GM21528 (cell line): ENCODE measurements around the gene PDE6A.
A peak's percentile ranks its signal among the peaks of the same experiment; 100 is the strongest.
"Not testable (repeated sequence)": the region's sequence is repeated elsewhere in the genome, so short reads cannot be mapped to it uniquely, and the experiment has no call there.

Experiments used
- ATAC-seq: cut with Tn5 transposase; IDR thresholded peaks from one replicate; pipeline ENCODE4 v1.9.1; 2021; ENCODE audit warnings: mild to moderate bottlenecking, moderate library complexity; ENCODE audit not compliant: unreplicated experiment, low FRiP score

PDE6A gene

GRCh38 chr5:149953436-149954121 is 9.0 kb upstream of the PDE6A start:
- no peak for ATAC-seq

DNA sequence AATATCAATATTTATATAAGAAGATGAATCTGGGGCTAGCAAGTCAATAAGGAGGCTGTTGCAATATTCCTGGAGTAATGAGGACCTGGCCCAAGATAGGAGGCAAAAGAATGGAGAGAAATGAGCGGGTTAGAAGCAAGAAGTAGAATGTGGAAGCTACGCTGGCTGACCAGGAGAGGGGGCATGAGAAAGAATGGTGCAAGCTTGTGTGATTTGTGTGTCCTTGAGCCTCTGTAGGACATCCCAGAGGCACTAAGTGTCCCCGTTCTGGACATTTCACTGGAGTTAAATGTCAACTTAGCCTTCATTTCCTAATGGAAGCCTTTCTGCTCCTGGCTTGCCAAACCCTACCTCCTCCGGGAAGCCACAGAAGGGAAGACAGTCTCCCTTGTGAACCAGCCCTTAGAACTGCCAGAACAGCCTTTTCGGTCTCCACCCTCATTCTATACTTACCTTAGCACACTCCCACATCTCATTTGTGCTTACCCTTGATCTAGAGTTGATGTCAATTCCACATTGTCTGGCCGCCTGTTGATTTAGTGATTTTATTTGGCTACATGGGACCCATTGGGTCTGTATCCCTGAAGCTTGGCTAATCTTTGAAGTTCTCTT is 6.7 kb upstream of the PDE6A start:
- no peak for ATAC-seq

- no peak for ATAC-seq
These were observed 4.4 kb upstream of the PDE6A start for GRCh38 chr5:149948993-149949392.

DNA sequence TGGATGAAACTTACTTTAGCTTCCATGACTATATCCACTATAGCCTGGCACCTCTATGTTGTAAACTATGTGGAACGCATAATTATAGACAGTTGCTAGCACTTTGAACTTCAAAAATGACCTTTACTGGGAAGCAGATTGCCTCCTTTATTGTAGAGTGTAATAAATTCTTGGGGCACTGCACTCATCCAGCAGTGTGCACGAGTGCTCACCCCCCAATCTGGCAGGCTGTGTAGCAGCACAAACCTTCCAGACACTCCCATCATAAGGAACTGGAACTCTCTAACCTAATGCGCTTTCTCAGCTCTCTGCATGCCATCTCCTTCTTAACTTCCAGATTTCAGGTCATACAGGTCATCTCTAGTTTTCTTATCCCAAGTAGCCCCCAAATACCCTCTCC is 1.5 kb upstream of the PDE6A start:
- ATAC-seq = no peak

GRCh38 chr5:149943177-149943949 is 1.2 kb downstream of the PDE6A start:
- ATAC-seq = not testable (repeated sequence)

- not testable (repeated sequence) for ATAC-seq
These were observed 1.8 kb downstream of the PDE6A start for GRCh38 chr5:149942741-149943169.

DNA sequence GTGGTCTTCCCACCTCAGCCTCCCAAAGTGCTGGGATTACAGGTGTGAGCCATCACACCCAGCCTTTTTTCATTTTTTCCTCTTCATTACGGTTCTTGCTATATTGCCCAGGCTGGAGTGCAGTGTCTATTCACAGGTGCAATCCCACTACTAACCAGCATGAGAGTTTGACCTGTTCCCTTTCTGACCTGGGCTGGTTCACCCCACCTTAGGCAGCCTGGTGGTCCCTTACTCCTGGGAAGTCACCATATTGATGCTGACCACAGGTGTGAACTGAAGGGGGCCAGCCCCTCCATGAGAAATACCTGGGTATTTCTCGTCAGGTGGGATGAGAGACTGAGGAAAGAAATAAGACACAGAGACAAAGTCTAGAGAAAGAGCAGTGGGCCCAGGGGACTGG is 2.4 kb downstream of the PDE6A start:
- ATAC-seq = no peak

DNA sequence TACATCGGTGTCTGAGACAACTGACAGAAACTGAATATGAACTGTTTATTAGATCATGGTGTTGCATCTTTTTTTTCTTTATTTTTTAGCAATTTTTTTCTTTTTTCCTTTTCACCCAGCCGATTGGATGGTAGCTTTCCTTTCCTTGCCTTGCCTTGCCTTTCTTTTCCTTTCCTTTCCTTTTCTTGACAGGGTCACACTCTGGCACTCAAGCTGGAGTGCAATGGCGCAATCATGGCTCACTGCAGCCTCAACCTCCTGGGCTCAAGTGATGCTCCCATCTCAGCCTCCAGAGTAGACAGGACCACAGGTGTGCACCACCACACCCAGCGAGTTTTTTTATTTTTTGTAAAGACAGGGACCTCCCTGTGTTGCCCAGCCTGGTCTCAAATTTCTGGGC is 2.8 kb downstream of the PDE6A start:
- ATAC-seq = no peak

DNA sequence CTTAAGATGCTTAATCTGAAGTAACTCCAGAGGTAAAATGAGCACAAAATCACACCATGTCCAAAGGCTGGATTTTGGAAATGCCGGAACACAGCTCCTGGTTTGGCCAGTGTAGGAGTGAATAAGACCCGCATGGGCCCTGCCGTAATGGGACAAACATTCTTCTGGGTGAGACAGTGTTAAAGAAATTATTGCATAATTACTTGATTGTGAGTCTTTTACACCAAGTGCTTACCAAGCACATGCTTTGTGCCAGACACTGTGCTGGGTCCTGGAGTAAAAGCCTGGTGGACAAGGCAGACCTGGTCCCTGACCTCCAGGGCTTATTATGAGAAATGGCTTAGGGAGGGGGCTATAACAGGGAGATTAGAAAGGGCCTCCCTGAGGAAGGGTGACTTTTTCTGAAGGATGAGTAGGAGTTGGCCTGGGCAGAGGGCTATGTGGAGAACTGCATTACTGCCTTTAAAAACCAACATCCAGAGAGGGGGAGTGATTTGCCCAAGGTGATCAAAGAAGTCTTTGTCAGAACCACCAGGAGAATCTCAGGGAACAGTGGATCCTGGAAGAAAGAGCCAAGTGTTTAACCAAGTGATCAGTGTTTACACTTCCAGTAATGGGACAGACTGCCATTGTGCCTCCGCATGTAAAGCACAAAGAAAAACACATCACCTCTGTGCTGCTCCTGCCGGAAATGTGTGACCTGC is 3.5 kb downstream of the PDE6A start:
- ATAC-seq = no peak

- peak; percentile 68 for ATAC-seq
These were observed 4.5 kb downstream of the PDE6A start for GRCh38 chr5:149940077-149940574.

DNA sequence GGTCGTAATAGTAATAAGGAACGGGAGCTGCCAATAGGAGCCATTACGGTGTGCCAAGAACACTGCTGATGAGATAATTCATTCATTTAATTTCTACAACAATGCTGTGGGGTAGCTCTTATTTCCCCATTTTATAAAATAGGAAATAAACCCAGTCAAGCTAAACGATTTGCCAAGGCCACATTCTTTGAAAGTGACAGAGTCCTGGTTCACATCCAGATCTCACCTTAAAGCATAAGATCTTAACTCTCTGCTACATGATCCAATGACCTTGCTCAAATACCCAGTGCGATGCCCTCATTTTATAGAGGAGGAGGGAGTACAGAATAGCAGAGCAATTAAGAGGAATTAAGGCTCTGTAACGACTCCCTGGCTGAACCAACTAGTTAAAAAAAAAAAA is 5.0 kb downstream of the PDE6A start:
- ATAC-seq = no peak

DNA sequence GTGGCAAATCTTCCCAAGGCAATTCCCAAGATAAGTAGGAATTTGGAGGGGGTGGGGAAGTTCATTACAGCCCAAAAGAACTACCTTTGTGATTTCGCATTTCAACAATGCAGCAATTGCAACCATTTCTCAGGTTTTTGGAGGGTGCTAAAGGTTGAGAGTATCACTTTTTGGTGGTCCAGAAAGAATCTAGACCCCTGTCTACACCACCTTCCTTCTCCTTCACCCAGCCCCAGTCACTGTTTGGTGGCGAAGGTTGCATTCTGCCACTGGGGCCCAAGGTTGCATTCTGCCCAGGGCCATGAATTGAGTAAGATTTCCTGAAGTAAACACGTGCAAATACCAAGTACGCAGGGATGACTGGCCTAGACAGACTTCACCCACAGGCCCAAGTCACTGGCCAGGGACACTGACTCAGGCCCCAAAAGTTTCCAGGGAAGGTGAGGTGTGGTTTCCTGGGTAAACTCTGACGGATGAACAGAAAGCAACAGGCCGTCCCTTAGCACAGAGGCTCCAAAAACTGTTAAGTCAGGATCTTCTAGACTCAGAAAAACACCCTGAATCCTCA is 5.7 kb downstream of the PDE6A start:
- no peak for ATAC-seq

DNA sequence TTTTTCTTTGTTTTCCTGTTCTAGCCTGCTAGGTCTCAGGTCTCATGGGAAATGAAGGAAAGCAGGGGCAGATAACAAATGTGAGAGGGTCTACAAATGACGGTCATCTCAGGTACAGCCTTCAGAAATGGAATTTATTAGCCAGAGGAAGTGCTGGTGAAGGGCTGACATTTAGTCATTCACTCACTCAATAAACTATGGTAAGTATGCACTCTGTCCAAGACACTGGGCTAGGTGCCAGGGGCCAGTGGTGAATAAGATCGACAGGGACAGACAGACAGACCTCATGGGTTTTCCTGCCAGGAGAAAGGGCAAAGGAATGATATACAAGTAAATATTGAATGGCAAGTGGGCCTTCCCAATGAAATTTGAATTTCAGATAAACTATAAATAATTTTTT is 6.3 kb downstream of the PDE6A start:
- no peak for ATAC-seq

DNA sequence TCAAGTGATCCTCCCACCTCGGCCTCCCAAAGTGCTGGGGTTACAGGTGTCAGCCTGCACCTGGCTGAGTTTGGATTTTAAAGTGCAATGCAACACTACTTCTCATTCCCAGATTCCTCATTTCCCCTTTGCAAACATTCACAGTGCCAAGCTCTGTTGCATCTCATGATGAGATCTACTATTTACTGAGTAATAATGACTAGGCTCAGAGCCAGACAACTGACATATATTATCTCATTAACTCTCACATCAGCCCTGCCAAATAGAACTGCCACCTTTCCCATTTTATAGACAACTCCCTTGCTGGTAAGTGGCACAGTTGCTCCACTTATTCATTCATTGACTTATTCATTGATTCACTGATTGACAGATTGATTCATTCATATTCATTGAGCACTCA is 7.0 kb downstream of the PDE6A start:
- no peak for ATAC-seq

GRCh38 chr5:149936700-149937091 is 7.9 kb downstream of the PDE6A start:
- ATAC-seq = no peak

- ATAC-seq = no peak
These were observed 8.4 kb downstream of the PDE6A start for GRCh38 chr5:149936044-149936699.

DNA sequence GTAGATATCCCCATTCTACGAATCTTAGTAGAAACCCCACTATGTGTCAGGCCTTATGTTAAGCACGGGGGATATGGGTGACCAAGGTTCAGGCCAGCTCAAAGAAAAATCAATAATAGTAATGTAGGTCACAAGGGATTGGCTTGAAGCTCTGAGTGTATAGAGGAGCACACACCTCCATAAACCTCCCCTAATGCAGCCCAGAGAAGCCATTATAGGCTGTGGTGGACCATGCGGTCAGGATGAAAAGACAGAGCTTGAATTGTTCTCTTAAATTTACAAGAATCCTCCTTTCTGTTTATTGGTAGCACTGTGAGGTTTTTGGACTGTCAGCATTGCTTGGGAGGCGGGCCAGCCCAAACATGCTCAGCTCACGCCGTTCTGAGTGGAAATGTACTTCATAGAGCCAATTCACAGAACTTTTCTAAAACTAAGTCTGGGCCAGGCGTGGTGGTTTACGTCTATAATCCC is 9.1 kb downstream of the PDE6A start:
- no peak for ATAC-seq

DNA sequence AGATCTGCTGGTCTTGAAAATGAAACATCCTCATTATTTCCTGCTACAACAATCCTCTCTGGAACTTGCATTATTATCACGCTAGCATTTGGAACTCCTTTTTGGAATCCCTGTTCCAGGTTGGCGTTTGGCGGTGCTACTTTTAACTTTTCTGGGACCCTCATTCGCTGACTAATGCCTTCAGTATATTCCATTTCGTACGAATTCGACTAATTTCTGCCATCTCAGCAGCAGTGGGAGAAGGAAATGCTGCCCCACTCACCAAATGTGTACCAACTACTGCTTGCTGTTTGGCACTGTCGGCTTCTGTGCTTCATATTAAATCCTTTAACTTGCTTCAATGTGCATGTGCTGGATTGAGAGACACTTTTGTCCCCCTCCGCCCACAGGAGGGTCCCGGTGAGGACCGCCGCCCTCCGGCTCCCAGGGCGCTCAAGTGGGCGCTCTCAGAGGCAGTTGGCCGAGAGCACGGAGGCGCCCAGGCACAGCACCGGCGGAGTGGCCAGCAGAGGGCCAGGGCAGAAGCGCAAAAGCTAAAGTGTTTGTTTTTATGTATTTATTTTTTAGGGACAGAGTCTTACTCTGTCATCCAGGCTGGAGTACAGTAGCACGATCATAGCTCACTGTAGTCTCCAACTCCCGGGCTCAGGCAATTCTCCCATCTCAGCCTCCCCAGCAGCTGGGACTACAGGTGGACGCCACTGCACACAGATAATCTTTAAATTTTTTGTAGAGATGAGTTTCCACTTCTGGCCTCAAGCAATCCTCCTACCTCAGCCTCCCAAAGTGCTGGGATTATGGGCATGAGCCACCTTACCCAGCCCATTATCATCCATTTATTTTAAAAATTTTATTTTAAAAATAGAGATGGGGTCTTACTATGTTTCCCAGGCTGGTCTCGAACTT is 11.9 kb downstream of the PDE6A start:
- no peak for ATAC-seq

DNA sequence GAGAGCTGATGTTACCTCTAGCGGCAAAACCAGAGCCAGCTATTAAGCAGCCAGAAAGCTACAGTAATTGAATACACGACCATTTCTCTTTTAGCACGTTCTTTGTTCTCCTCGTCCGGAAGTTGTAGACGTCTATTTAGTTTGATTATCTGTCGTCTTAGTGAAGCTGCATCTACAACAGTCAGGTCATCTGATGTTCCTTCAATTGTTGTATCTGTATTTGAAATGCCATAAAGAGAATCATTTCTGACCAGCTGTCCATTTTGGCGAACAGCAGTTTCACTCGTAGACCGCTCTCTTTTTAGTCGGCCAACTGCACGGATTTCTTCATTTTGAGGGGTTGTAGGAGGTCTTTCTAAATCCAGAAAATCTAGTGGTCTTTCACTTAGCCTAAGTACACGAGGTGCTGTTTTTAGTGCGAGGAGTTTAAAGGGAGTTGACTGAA is 12.6 kb downstream of the PDE6A start:
- ATAC-seq = no peak
